IPS-15b (cell line): ENCODE results near the gene PTGES.
A peak's percentile ranks its signal among the peaks of the same experiment; 100 is the strongest.

Source experiments
- H3K27me3 ChIP-seq: one replicate; pipeline ENCODE4 v1.6.1; 2013; ENCODE audit warnings: low read length; ENCODE audit not compliant: control insufficient read depth, insufficient read depth
- H3K36me3 ChIP-seq: one replicate; pipeline ENCODE4 v1.6.1; 2013; ENCODE audit warnings: low read length; ENCODE audit not compliant: control insufficient read depth, insufficient read depth
- H3K4me1 ChIP-seq: one replicate; pipeline ENCODE4 v1.6.1; 2013; ENCODE audit warnings: mild to moderate bottlenecking, low read length; ENCODE audit not compliant: control insufficient read depth, insufficient read depth
- H3K4me3 ChIP-seq: one replicate; pipeline ENCODE4 v1.5.1; 2013; ENCODE audit warnings: low read depth, low read length
- H3K9ac ChIP-seq: one replicate; pipeline ENCODE4 v1.6.1; 2013; ENCODE audit warnings: low read depth, mild to moderate bottlenecking, low read length
- H3K9me3 ChIP-seq: one replicate; pipeline ENCODE4 v1.6.1; 2013; ENCODE audit warnings: mild to moderate bottlenecking, low read length; ENCODE audit not compliant: control insufficient read depth, insufficient read depth

PTGES gene

GRCh38 chr9:129709438-129710168, 43.2 kb downstream of the PTGES start:
- Histone ChIP-seq H3K27me3 (no peaks in the 10 kb centered on the region), H3K36me3 (no peaks in the 10 kb centered on the region), H3K9ac (no peak overlapping the region), H3K4me1 (peaks cover 4% of the 10 kb centered on the region), H3K4me3 (no peak overlapping the region), H3K9me3 (no peaks in the 10 kb centered on the region)

GRCh38 chr9:129708793-129709192, 44.0 kb downstream of the PTGES start:
- Histone ChIP-seq H3K9me3 (no peaks in the 10 kb centered on the region), H3K4me3 (no peak overlapping the region), H3K27me3 (no peaks in the 10 kb centered on the region), H3K36me3 (no peaks in the 10 kb centered on the region), H3K9ac (no peak overlapping the region), H3K4me1 (peaks cover 4% of the 10 kb centered on the region)

GRCh38 chr9:129704807-129705206, 48.0 kb downstream of the PTGES start:
- no peaks in the 10 kb centered on the region for H3K36me3 ChIP-seq
- no peaks in the 10 kb centered on the region for H3K4me1 ChIP-seq
- no peaks in the 10 kb centered on the region for H3K27me3 ChIP-seq
- H3K9ac ChIP-seq: no peak overlapping the region
- no peak overlapping the region for H3K4me3 ChIP-seq
- H3K9me3 ChIP-seq: no peaks in the 10 kb centered on the region

GRCh38 chr9:129703667-129704355, 49.0 kb downstream of the PTGES start:
- Histone ChIP-seq H3K4me1 (no peaks in the 10 kb centered on the region), H3K9me3 (no peaks in the 10 kb centered on the region), H3K27me3 (no peaks in the 10 kb centered on the region), H3K4me3 (no peak overlapping the region), H3K36me3 (no peaks in the 10 kb centered on the region), H3K9ac (no peak overlapping the region)

GRCh38 chr9:129702589-129703520, 50.0 kb downstream of the PTGES start:
- no peak overlapping the region for H3K4me3 ChIP-seq
- no peaks in the 10 kb centered on the region for H3K36me3 ChIP-seq
- H3K4me1 ChIP-seq: peaks cover 5% of the 10 kb centered on the region
- no peak overlapping the region for H3K9ac ChIP-seq
- no peaks in the 10 kb centered on the region for H3K9me3 ChIP-seq
- H3K27me3 ChIP-seq: no peaks in the 10 kb centered on the region

GRCh38 chr9:129701549-129701948, 51.3 kb downstream of the PTGES start:
- H3K4me1 ChIP-seq: peaks cover 7% of the 10 kb centered on the region
- H3K9me3 ChIP-seq: no peaks in the 10 kb centered on the region
- H3K27me3 ChIP-seq: no peaks in the 10 kb centered on the region
- no peak overlapping the region for H3K9ac ChIP-seq
- H3K4me3 ChIP-seq: no peak overlapping the region
- H3K36me3 ChIP-seq: no peaks in the 10 kb centered on the region

- Histone ChIP-seq H3K27me3 (peaks cover under 1% of the 10 kb centered on the region), H3K9me3 (no peaks in the 10 kb centered on the region), H3K36me3 (no peaks in the 10 kb centered on the region), H3K4me1 (peaks cover 7% of the 10 kb centered on the region), H3K9ac (no peak overlapping the region), H3K4me3 (no peak overlapping the region)
These were observed 51.8 kb downstream of the PTGES start for GRCh38 chr9:129701054-129701453.

- H3K36me3 ChIP-seq: no peaks in the 10 kb centered on the region
- no peaks in the 10 kb centered on the region for H3K9me3 ChIP-seq
- no peak overlapping the region for H3K9ac ChIP-seq
- H3K27me3 ChIP-seq: peaks cover 2% of the 10 kb centered on the region
- H3K4me3 ChIP-seq: no peak overlapping the region
- H3K4me1 ChIP-seq: peaks cover 7% of the 10 kb centered on the region
These were observed 54.5 kb downstream of the PTGES start for GRCh38 chr9:129698254-129698757.

GRCh38 chr9:129697656-129698253, 55.1 kb downstream of the PTGES start:
- Histone ChIP-seq H3K9ac (no peak overlapping the region), H3K4me1 (peaks cover 7% of the 10 kb centered on the region), H3K9me3 (no peaks in the 10 kb centered on the region), H3K27me3 (peaks cover 2% of the 10 kb centered on the region), H3K4me3 (peak overlapping the region; percentile 73), H3K36me3 (no peaks in the 10 kb centered on the region)

GRCh38 chr9:129696944-129697655, 55.7 kb downstream of the PTGES start:
- peak overlapping the region; percentile 47 for H3K9ac ChIP-seq
- peak overlapping the region; percentile 73 for H3K4me3 ChIP-seq
- peaks cover 7% of the 10 kb centered on the region for H3K4me1 ChIP-seq
- no peaks in the 10 kb centered on the region for H3K9me3 ChIP-seq
- peaks cover 2% of the 10 kb centered on the region for H3K27me3 ChIP-seq
- H3K36me3 ChIP-seq: no peaks in the 10 kb centered on the region

- H3K9ac ChIP-seq: no peak overlapping the region
- no peaks in the 10 kb centered on the region for H3K36me3 ChIP-seq
- H3K9me3 ChIP-seq: no peaks in the 10 kb centered on the region
- peaks cover 2% of the 10 kb centered on the region for H3K27me3 ChIP-seq
- H3K4me1 ChIP-seq: peaks cover 7% of the 10 kb centered on the region
- H3K4me3 ChIP-seq: no peak overlapping the region
These were observed 57.0 kb downstream of the PTGES start for GRCh38 chr9:129695870-129696269.
